Ovary (tissue), 9 donors: ENCODE results near the gene KCNK17. TPM values are rescaled to one million over a fixed set of nuclear protein-coding genes. Genes with fewer than 3 reads are reported as not detected.
A peak's percentile ranks its signal among the peaks of the same experiment; 100 is the strongest.

Experiments used
- DNase-seq, 5 donors: peaks; one replicate each; pipeline ENCODE4 v3.0.0-alpha.2; 2019 to 2020
- H3K27ac ChIP-seq, 2 donors: fragments of 200-600 bp; one replicate each; pipeline versions ENCODE4 v1.5.1 to v1.8.0; 2019 to 2022
- H3K27me3 ChIP-seq: fragments of 200-600 bp; one replicate; pipeline ENCODE4 v1.8.0; 2022
- H3K36me3 ChIP-seq: fragments of 200-600 bp; sonication (generic); one replicate; pipeline ENCODE4 v1.5.1; 2019
- H3K4me1 ChIP-seq: one replicate; pipeline ENCODE4 v1.8.1; 2013; ENCODE audit warnings: mild to moderate bottlenecking, moderate library complexity; ENCODE audit not compliant: insufficient read depth
- H3K4me3 ChIP-seq: fragments of 200-600 bp; sonication (generic); one replicate; pipeline ENCODE4 v1.5.1; 2017
- H3K9me3 ChIP-seq, 2 donors: fragments of 200-600 bp in 1 of 2; sonication (generic) in 1 of 2; one replicate each; pipeline versions ENCODE4 v1.5.1 to v1.8.1; 2013 to 2019; ENCODE audit warnings: mild to moderate bottlenecking in 1 of 2, moderate library complexity in 1 of 2
- EP300 ChIP-seq: sonication (generic); formaldehyde crosslinking; IDR thresholded peaks from one replicate; pipeline ENCODE4 v1.6.1; 2017; ENCODE audit warnings: antibody characterized with exemption
- POLR2A ChIP-seq: fragments of 450-650 bp; IDR thresholded peaks from one replicate; pipeline ENCODE4 v1.6.1; 2017; ENCODE audit warnings: antibody characterized with exemption, mild to moderate bottlenecking, moderate library complexity
- WGBS, 3 donors: extraction: QIAGEN DNeasy Blood & Tissue Kit in 1 of 3; methylation state at CpG; one replicate each; pipeline versions ENCODE4 v1.1.5 to v1.1.7; 2013 to 2017; 5-methylcytosine and 5-hydroxymethylcytosine counted together
- intact Hi-C, 4 donors: fragments of 100-400 bp; cut with DNase I; formaldehyde crosslinking; loops; one replicate each; pipeline versions ENCODE4 v1.11.0 to v1.15.1; 2022 to 2023
- polyA plus RNA-seq, 2 donors: library from polyadenylated mRNA; stranded (reverse); fragments of 200-250 nt in 1 of 2; fragments of 350-450 nt in 1 of 2; fragmentation: Illumina TruSeq in 1 of 2; extraction: RNeasy Lipid Tissue Mini Kit (QIAGEN cat#74804) in 1 of 2; gene quantifications; one replicate each; pipeline ENCODE4 v1.2.3, GENCODE V29; 2013 to 2014
- total RNA-seq, 7 donors: library from RNA; depleted of rRNA in 2 of 7; stranded (reverse); fragments of >200 nt in 2 of 7; fragmentation: NEBNext Ultra II Directional in 3 of 7; extraction: Animal tissue kit (Norgen Biotek cat#: 25700) in 3 of 7; gene quantifications; one replicate each; pipeline versions ENCODE4 v1.1.0 to v1.2.4, GENCODE V29; 2016 to 2023
- TF ChIP-seq, protein P1 (sequence below), 3 donors: fragments of 450-650 bp in 2 of 3; fragments of 200-600 bp in 1 of 3; IDR thresholded peaks; one replicate each; pipeline versions ENCODE4 v1.5.1 to v1.8.0; 2016 to 2022; ENCODE audit warnings: antibody characterized with exemption in 3 of 3, mild to moderate bottlenecking in 1 of 3
- donor health status: DM: no; HTN: no; CAD: no; lungs with moderate emphysema.
- donor health status: DM: no; HTN: no; CAD: no.
- donor health status: Bipolar disorder and iron deficiency.
- donor health status: DM: yes; HTN: yes; CAD: no.
- donor health status: DM: no; HTN: no; CAD: no.
- donor health status: DM: yes; HTN: yes; CAD: no.

KCNK17 gene
- total and polyA plus RNA-seq, 9 donors = 0.08 to 1.0 (median 0.35) TPM; not detected in 5

GRCh38 chr6:39298061-39298460 lies 16.2 kb downstream of the KCNK17 start:
- no peaks in the 10 kb centered on the region for H3K9me3 ChIP-seq
- intact Hi-C loops = no loop called here

DNA sequence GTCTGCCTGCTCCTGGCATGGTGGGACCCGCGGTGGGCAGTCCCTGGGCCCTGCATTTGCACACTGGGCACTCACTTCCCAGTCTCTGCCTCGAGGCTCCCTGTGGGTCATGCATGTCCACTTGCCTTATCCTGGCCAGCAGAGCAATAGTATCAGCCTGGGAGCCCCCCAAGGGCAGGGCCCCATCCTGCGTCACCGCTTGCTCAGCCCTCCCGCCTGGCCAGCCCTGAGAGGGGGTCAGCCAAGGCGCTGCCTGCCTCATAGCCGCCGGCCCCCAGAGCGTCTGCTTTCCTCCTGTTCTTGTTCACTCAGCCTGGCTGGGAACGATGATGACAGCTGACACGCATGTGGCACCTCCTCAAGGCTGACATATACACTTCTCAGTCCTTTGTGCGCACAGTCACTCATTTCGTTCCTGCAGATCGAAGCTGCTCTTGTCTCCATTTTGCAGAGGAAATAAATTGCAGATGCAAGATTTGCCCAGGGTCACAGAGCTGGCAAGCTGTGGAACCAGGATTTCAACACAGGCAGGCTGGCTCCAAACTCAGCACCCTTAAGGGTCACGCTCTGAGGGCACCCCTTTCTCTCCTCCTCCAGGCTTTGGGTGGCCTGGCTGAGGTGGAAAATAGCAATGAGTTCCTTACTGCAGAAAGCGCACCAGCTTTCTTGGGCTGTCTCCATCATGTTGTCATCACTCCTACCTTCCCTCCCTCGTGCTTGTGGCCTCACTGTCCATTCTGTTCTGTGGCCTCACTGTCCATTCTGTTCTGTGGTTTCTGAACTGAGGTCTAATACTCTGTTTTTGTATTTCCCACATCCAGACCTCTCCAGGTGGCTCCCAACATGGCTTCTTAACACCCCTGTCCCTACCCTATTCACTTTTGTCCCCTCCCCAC lies 17.2 kb downstream of the KCNK17 start:
- intact Hi-C loops = no loop called here

More at GRCh38 chr6:39298061-39298460, 16.2 kb downstream of the KCNK17 start:
- Histone ChIP-seq H3K27ac (no peak overlapping the region), H3K4me3 (no peak overlapping the region), H3K36me3 (no peaks in the 10 kb centered on the region), H3K27me3 (no peaks in the 10 kb centered on the region), H3K4me1 (no peaks in the 10 kb centered on the region)
- DNase-seq = no peak
- WGBS, 3 donors = 77% methylated on average over 10 of the region's 10 CpGs
- TF ChIP-seq, protein P1, sequence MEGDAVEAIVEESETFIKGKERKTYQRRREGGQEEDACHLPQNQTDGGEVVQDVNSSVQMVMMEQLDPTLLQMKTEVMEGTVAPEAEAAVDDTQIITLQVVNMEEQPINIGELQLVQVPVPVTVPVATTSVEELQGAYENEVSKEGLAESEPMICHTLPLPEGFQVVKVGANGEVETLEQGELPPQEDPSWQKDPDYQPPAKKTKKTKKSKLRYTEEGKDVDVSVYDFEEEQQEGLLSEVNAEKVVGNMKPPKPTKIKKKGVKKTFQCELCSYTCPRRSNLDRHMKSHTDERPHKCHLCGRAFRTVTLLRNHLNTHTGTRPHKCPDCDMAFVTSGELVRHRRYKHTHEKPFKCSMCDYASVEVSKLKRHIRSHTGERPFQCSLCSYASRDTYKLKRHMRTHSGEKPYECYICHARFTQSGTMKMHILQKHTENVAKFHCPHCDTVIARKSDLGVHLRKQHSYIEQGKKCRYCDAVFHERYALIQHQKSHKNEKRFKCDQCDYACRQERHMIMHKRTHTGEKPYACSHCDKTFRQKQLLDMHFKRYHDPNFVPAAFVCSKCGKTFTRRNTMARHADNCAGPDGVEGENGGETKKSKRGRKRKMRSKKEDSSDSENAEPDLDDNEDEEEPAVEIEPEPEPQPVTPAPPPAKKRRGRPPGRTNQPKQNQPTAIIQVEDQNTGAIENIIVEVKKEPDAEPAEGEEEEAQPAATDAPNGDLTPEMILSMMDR (IDR thresholded peaks at IDR 0.05) = no peak
- TF ChIP-seq POLR2A (no peak), EP300 (no peak)

GRCh38 chr6:39295611-39296011 lies 18.6 kb downstream of the KCNK17 start:
- H3K4me1 ChIP-seq = no peaks in the 10 kb centered on the region
- 47 to 62% (median 58%) methylated on average over 5 of the region's 5 CpGs for WGBS, 3 donors
- TF ChIP-seq POLR2A = no peak
- TF ChIP-seq, protein P1 (IDR thresholded peaks at IDR 0.05) = no peak
- TF ChIP-seq EP300 = no peak
- intact Hi-C loops = no loop called here
- no peak overlapping the region for H3K27ac ChIP-seq
- H3K27me3 ChIP-seq = no peaks in the 10 kb centered on the region
- no peak overlapping the region for H3K4me3 ChIP-seq
- no peak for DNase-seq
- no peaks in the 10 kb centered on the region for H3K36me3 ChIP-seq
- H3K9me3 ChIP-seq = no peaks in the 10 kb centered on the region

More for the DNA sequence above, 17.2 kb downstream of the KCNK17 start:
- 49 to 59% (median 56%) methylated on average over 18 of the region's 18 CpGs for WGBS, 3 donors
- no peaks in the 10 kb centered on the region for H3K4me1 ChIP-seq
- H3K9me3 ChIP-seq = no peaks in the 10 kb centered on the region
- H3K27ac ChIP-seq = no peak overlapping the region
- TF ChIP-seq POLR2A (no peak), EP300 (no peak)
- TF ChIP-seq, protein P1 (IDR thresholded peaks at IDR 0.05) = no peak
- no peaks in the 10 kb centered on the region for H3K36me3 ChIP-seq
- H3K27me3 ChIP-seq = no peaks in the 10 kb centered on the region
- peak; percentile 37 to 71 (median 44) for DNase-seq
- H3K4me3 ChIP-seq = no peak overlapping the region

- TF ChIP-seq EP300 (no peak), POLR2A (no peak)
- TF ChIP-seq, protein P1 (IDR thresholded peaks at IDR 0.05) = no peak
- Histone ChIP-seq H3K27me3 (no peaks in the 10 kb centered on the region), H3K4me1 (no peaks in the 10 kb centered on the region), H3K4me3 (no peak overlapping the region), H3K9me3 (no peaks in the 10 kb centered on the region), H3K27ac (no peak overlapping the region), H3K36me3 (no peaks in the 10 kb centered on the region)
- DNase-seq = no peak
- intact Hi-C loops = no loop called here
- 33 to 58% (median 38%) methylated on average over 1 of the region's 1 CpG for WGBS, 3 donors
Measured at GRCh38 chr6:39294899-39295298, 19.3 kb downstream of the KCNK17 start.
